Neural cell (in vitro differentiated cells): ENCODE data around the gene EXD3. TPM values are rescaled to one million over a fixed set of nuclear protein-coding genes. Genes with fewer than 3 reads are reported as not detected.
A peak's percentile ranks its signal among the peaks of the same experiment; 100 is the strongest.

Experiments
- H2AFZ ChIP-seq: fragments of 200-600, 300-800 bp; sonication (generic), shearing (Covaris generic); 2 replicates; pipeline ENCODE4 v1.6.0; 2014; ENCODE audit warnings: low read depth, mild to moderate bottlenecking, antibody characterized with exemption, low read length, moderate library complexity
- H3F3A ChIP-seq: fragments of 200-600 bp; shearing (Covaris generic); 2 replicates; pipeline ENCODE4 v1.6.1; 2016; ENCODE audit warnings: mild to moderate bottlenecking, moderate library complexity, mixed read lengths, antibody characterized with exemption, low read length; ENCODE audit not compliant: insufficient read depth, poor library complexity, severe bottlenecking
- H3K27ac ChIP-seq: fragments of 200-600, 300-800 bp; sonication (generic), shearing (Covaris generic); 2 replicates; pipeline ENCODE4 v1.5.1; 2014; ENCODE audit warnings: mild to moderate bottlenecking, low read length, moderate library complexity
- H3K27me3 ChIP-seq: fragments of 300-800, 200-600 bp; sonication (generic), shearing (Covaris generic); 2 replicates; pipeline ENCODE4 v1.6.0; 2014; ENCODE audit warnings: mild to moderate bottlenecking, low read depth, low read length, moderate library complexity; ENCODE audit not compliant: insufficient read depth
- H3K36me3 ChIP-seq: fragments of 300-800, 200-600 bp; sonication (generic), shearing (Covaris generic); 2 replicates; pipeline ENCODE4 v1.5.1; 2014; ENCODE audit warnings: mild to moderate bottlenecking, antibody characterized with exemption, low read length, moderate library complexity; ENCODE audit not compliant: insufficient read depth
- H3K4me2 ChIP-seq: fragments of 300-800, 200-600 bp; sonication (generic), shearing (Covaris generic); 2 replicates; pipeline ENCODE4 v1.6.0; 2014; ENCODE audit warnings: mild to moderate bottlenecking, low read length
- H3K4me3 ChIP-seq: fragments of 300-800, 200-600 bp; sonication (generic), shearing (Covaris generic); 2 replicates; pipeline ENCODE4 v1.5.1; 2014; ENCODE audit warnings: mild to moderate bottlenecking, low read length, moderate library complexity
- H3K79me2 ChIP-seq: fragments of 200-600 bp; shearing (Covaris generic); replicated peaks from 2 replicates; pipeline ENCODE4 v1.6.0; 2014; ENCODE audit warnings: mild to moderate bottlenecking, low read length, moderate library complexity; ENCODE audit not compliant: insufficient read depth
- H3K9ac ChIP-seq: fragments of 300-800, 200-600 bp; sonication (generic), shearing (Covaris generic); 2 replicates; pipeline ENCODE4 v1.6.1; 2016; ENCODE audit warnings: mild to moderate bottlenecking, low read length, mixed read lengths
- H3K9me2 ChIP-seq: fragments of 200-600 bp; shearing (Covaris generic); 2 replicates; pipeline ENCODE4 v1.6.1; 2016; ENCODE audit warnings: mild to moderate bottlenecking, low read length, mixed read lengths; ENCODE audit not compliant: insufficient read depth
- H3K9me3 ChIP-seq: fragments of 200-600, 300-800 bp; sonication (generic), shearing (Covaris generic); 2 replicates; pipeline ENCODE4 v1.6.1; 2016; ENCODE audit warnings: mild to moderate bottlenecking, mixed run types, low read length, moderate library complexity, mixed read lengths
- H4K20me1 ChIP-seq: fragments of 200-600 bp; shearing (Covaris generic); 2 replicates; pipeline ENCODE4 v1.6.1; 2016; ENCODE audit warnings: mild to moderate bottlenecking, mixed run types; ENCODE audit not compliant: insufficient read depth
- CTCF ChIP-seq: fragments of 450-650 bp; IDR thresholded peaks from 2 replicates; pipeline ENCODE4 v1.5.1; 2014; ENCODE audit warnings: antibody characterized with exemption, mild to moderate bottlenecking, moderate library complexity; ENCODE audit not compliant: poor library complexity, severe bottlenecking
- EP300 ChIP-seq: fragments of 450-650 bp; conservative IDR thresholded peaks from 2 replicates; pipeline ENCODE4 v1.6.1; 2014; ENCODE audit warnings: antibody characterized with exemption, mild to moderate bottlenecking, moderate library complexity; ENCODE audit not compliant: poor library complexity, severe bottlenecking
- EZH2 ChIP-seq: fragments of 200-600, 300-800 bp; shearing (Covaris generic), sonication (generic); IDR thresholded peaks from 2 replicates; pipeline ENCODE4 v1.6.1; 2014; ENCODE audit warnings: antibody characterized with exemption, low read length, borderline replicate concordance, mild to moderate bottlenecking; ENCODE audit not compliant: insufficient read depth, poor library complexity, severe bottlenecking
- MXI1 ChIP-seq: fragments of 450-650 bp; conservative IDR thresholded peaks from 2 replicates; pipeline ENCODE4 v1.6.1; 2014; ENCODE audit warnings: antibody characterized with exemption, mild to moderate bottlenecking; ENCODE audit not compliant: poor library complexity, severe bottlenecking
- POLR2AphosphoS5 ChIP-seq: IDR thresholded peaks from 2 replicates; pipeline ENCODE4 v1.6.1; 2012
- RAD21 ChIP-seq: fragments of 450-650 bp; conservative IDR thresholded peaks from 2 replicates; pipeline ENCODE4 v1.6.1; 2014; ENCODE audit warnings: antibody characterized with exemption, mild to moderate bottlenecking, moderate library complexity
- SMC3 ChIP-seq: fragments of 450-650 bp; conservative IDR thresholded peaks from 2 replicates; pipeline ENCODE4 v1.6.1; 2014; ENCODE audit warnings: antibody characterized with exemption, mild to moderate bottlenecking, moderate library complexity; ENCODE audit not compliant: poor library complexity
- TAF1 ChIP-seq: IDR thresholded peaks from 2 replicates; pipeline ENCODE4 v1.6.1; 2012; ENCODE audit warnings: low read depth
- polyA plus RNA-seq: library from polyadenylated mRNA; depleted of rRNA; stranded (reverse); fragments of >200 nt; gene quantifications from 2 replicates; pipeline ENCODE4 v1.2.3, GENCODE V29; 2014
- TF ChIP-seq, protein P1 (sequence below): IDR thresholded peaks from 2 replicates; pipeline ENCODE4 v1.6.1; 2012; ENCODE audit warnings: borderline replicate concordance

EXD3 gene
- polyA plus RNA-seq, 1 donor from 2014 or later, result 32.9 TPM

- Histone ChIP-seq H3K79me2 (no peaks in the 10 kb centered on the region), H3K9me3 (no peaks in the 10 kb centered on the region), H3K4me2 (no peak overlapping the region), H3F3A (no peaks in the 10 kb centered on the region), H3K9ac (peak overlapping the region; percentile 39), H3K27ac (no peak overlapping the region), H3K27me3 (no peaks in the 10 kb centered on the region), H3K36me3 (no peaks in the 10 kb centered on the region), H4K20me1 (no peaks in the 10 kb centered on the region), H3K9me2 (no peaks in the 10 kb centered on the region), H2AFZ (no peak overlapping the region), H3K4me3 (peak overlapping the region; percentile 58)
- no peak for TF ChIP-seq EZH2
- peak; percentile 70 for TF ChIP-seq SMC3
- peak; percentile 66 for TF ChIP-seq RAD21
- TF ChIP-seq POLR2AphosphoS5, result no peak
- TF ChIP-seq, protein P1, sequence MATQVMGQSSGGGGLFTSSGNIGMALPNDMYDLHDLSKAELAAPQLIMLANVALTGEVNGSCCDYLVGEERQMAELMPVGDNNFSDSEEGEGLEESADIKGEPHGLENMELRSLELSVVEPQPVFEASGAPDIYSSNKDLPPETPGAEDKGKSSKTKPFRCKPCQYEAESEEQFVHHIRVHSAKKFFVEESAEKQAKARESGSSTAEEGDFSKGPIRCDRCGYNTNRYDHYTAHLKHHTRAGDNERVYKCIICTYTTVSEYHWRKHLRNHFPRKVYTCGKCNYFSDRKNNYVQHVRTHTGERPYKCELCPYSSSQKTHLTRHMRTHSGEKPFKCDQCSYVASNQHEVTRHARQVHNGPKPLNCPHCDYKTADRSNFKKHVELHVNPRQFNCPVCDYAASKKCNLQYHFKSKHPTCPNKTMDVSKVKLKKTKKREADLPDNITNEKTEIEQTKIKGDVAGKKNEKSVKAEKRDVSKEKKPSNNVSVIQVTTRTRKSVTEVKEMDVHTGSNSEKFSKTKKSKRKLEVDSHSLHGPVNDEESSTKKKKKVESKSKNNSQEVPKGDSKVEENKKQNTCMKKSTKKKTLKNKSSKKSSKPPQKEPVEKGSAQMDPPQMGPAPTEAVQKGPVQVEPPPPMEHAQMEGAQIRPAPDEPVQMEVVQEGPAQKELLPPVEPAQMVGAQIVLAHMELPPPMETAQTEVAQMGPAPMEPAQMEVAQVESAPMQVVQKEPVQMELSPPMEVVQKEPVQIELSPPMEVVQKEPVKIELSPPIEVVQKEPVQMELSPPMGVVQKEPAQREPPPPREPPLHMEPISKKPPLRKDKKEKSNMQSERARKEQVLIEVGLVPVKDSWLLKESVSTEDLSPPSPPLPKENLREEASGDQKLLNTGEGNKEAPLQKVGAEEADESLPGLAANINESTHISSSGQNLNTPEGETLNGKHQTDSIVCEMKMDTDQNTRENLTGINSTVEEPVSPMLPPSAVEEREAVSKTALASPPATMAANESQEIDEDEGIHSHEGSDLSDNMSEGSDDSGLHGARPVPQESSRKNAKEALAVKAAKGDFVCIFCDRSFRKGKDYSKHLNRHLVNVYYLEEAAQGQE, result no peak
- TF ChIP-seq TAF1, result no peak
- TF ChIP-seq CTCF, result peak; percentile 78
- TF ChIP-seq EP300, result no peak
- peak; percentile 24 for TF ChIP-seq MXI1
Observed at GRCh38 chr9:137295238-137295811, 127.6 kb downstream of the EXD3 start.

GRCh38 chr9:137294681-137295237 is 128.2 kb downstream of the EXD3 start:
- Histone ChIP-seq H2AFZ (no peak overlapping the region), H3K27ac (no peak overlapping the region), H3K79me2 (no peaks in the 10 kb centered on the region), H3K9ac (peak overlapping the region; percentile 29), H3K9me3 (no peaks in the 10 kb centered on the region), H3K27me3 (no peaks in the 10 kb centered on the region), H3K4me2 (no peak overlapping the region), H4K20me1 (no peaks in the 10 kb centered on the region), H3K36me3 (no peaks in the 10 kb centered on the region), H3F3A (no peaks in the 10 kb centered on the region), H3K4me3 (peak overlapping the region; percentile 58), H3K9me2 (no peaks in the 10 kb centered on the region)
- TF ChIP-seq TAF1, result no peak
- no peak for TF ChIP-seq EP300
- TF ChIP-seq RAD21, result no peak
- TF ChIP-seq POLR2AphosphoS5, result no peak
- no peak for TF ChIP-seq SMC3
- no peak for TF ChIP-seq CTCF
- TF ChIP-seq MXI1, result no peak
- TF ChIP-seq, protein P1, result no peak
- no peak for TF ChIP-seq EZH2
